BLaER1 treated with 17β-estradiol and CSF1 and Interleukin-3, amounts not matched to agents 10 nM and 100 nM (cell line): ENCODE data around the gene SNX30.
A peak's percentile ranks its signal among the peaks of the same experiment; 100 is the strongest.

Experiments used
- H3K27ac ChIP-seq, 11 experiments: shearing (Covaris generic); formaldehyde crosslinking; 2 replicates each; pipeline ENCODE4 v1.8.1; 2022
- H3K27me3 ChIP-seq, 11 experiments: shearing (Covaris generic); formaldehyde crosslinking; 2 replicates each; pipeline ENCODE4 v1.8.1; 2022
- H3K36me3 ChIP-seq, 11 experiments: shearing (Covaris generic); formaldehyde crosslinking; 2 replicates each; pipeline ENCODE4 v1.8.1; 2022
- H3K4me1 ChIP-seq, 10 experiments: shearing (Covaris generic); formaldehyde crosslinking; 2 replicates each; pipeline ENCODE4 v1.8.1; 2022
- H3K4me2 ChIP-seq, 11 experiments: shearing (Covaris generic); formaldehyde crosslinking; 2 replicates each; pipeline ENCODE4 v1.8.1; 2022
- H3K4me3 ChIP-seq, 10 experiments: shearing (Covaris generic); formaldehyde crosslinking; 2 replicates each; pipeline ENCODE4 v1.8.1; 2022
- H3K9ac ChIP-seq, 11 experiments: shearing (Covaris generic); formaldehyde crosslinking; 2 replicates each; pipeline ENCODE4 v1.8.1; 2022
- H3K9me3 ChIP-seq, 11 experiments: shearing (Covaris generic); formaldehyde crosslinking; replicated peaks in 1 of 11; 2 replicates each; pipeline ENCODE4 v1.8.1; 2022
- H4K20me1 ChIP-seq, 11 experiments: shearing (Covaris generic); formaldehyde crosslinking; 2 replicates each; pipeline ENCODE4 v1.8.1; 2022
- Cebpa-rat ChIP-seq, 11 experiments: shearing (Covaris generic); IDR thresholded peaks; 2 replicates each; pipeline ENCODE4 v1.8.1; 2022

SNX30 gene

GRCh38 chr9:112792670-112793069 lies 42.1 kb downstream of the SNX30 start:
- no peak overlapping the region for H3K4me2 ChIP-seq
- H3K9me3 ChIP-seq: no peaks in the 10 kb centered on the region; a peak in 1 of 22 replicates
- no peak for TF ChIP-seq Cebpa-rat (IDR thresholded peaks at IDR 0.05)
- no peak overlapping the region for H3K27ac ChIP-seq
- peaks cover 0 to 5% (median 0%) of the 10 kb centered on the region in 11 experiments; a peak in 1 of 22 replicates for H3K36me3 ChIP-seq
- peaks cover 0 to 21% (median 2%) of the 10 kb centered on the region in 10 experiments; a peak in 3 of 20 replicates for H3K4me1 ChIP-seq
- H3K4me3 ChIP-seq: no peak overlapping the region
- H3K9ac ChIP-seq: no peak overlapping the region
- peaks cover 0 to 99% (median 15%) of the 10 kb centered on the region in 11 experiments; a peak in 12 of 22 replicates for H4K20me1 ChIP-seq
- no peaks in the 10 kb centered on the region for H3K27me3 ChIP-seq

DNA sequence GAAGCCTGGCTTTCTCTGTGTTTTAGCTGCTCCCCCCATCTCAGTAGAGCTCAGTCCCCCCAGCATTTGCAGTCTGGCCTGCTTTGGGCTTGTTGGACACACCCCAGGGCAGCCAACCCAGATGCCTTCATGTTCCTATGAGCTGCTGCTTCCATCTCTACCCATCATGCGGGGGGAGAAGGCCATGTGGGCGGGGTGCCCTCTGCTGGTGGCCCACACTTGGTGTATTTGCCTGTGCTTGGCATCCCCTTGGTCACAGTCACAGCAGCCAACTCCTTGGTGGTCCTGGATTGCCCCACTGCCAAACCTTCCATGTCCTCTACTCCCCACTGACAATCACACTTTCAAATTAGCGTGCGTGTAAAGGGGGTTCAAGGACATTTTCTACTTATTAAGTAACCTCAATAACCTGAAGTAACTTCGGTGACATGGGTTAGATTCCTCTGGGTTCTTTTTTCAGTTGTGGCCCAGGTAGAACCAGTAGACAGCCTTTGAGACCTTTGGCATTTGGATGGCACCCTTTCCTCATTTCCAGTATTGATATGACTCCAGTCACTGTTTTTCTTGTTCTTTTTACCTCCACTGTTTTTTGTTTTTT lies 42.8 kb downstream of the SNX30 start:
- peaks cover 0 to 94% (median 15%) of the 10 kb centered on the region in 11 experiments; a peak in 12 of 22 replicates for H4K20me1 ChIP-seq
- H3K36me3 ChIP-seq: peaks cover 0 to 5% (median 0%) of the 10 kb centered on the region in 11 experiments; a peak in 1 of 22 replicates
- no peak for TF ChIP-seq Cebpa-rat (IDR thresholded peaks at IDR 0.05)
- peaks cover 0 to 21% (median 2%) of the 10 kb centered on the region in 10 experiments; a peak in 3 of 20 replicates for H3K4me1 ChIP-seq
- H3K4me3 ChIP-seq: no peak overlapping the region
- no peaks in the 10 kb centered on the region for H3K27me3 ChIP-seq
- H3K9me3 ChIP-seq: no peaks in the 10 kb centered on the region
- H3K27ac ChIP-seq: no peak overlapping the region
- H3K9ac ChIP-seq: no peak overlapping the region
- no peak overlapping the region for H3K4me2 ChIP-seq

GRCh38 chr9:112794731-112795130 lies 44.2 kb downstream of the SNX30 start:
- no peak for TF ChIP-seq Cebpa-rat (IDR thresholded peaks at IDR 0.05)
- no peak overlapping the region for H3K4me3 ChIP-seq
- H3K4me1 ChIP-seq: peaks cover 0 to 21% (median 2%) of the 10 kb centered on the region in 10 experiments; a peak in 3 of 20 replicates
- H4K20me1 ChIP-seq: peaks cover 0 to 80% (median 15%) of the 10 kb centered on the region in 11 experiments; a peak in 12 of 22 replicates
- H3K36me3 ChIP-seq: peaks cover 0 to 5% (median 0%) of the 10 kb centered on the region in 11 experiments; a peak in 1 of 22 replicates
- H3K9ac ChIP-seq: no peak overlapping the region
- no peak overlapping the region for H3K4me2 ChIP-seq
- H3K9me3 ChIP-seq: no peaks in the 10 kb centered on the region
- H3K27me3 ChIP-seq: no peaks in the 10 kb centered on the region
- H3K27ac ChIP-seq: no peak overlapping the region

DNA sequence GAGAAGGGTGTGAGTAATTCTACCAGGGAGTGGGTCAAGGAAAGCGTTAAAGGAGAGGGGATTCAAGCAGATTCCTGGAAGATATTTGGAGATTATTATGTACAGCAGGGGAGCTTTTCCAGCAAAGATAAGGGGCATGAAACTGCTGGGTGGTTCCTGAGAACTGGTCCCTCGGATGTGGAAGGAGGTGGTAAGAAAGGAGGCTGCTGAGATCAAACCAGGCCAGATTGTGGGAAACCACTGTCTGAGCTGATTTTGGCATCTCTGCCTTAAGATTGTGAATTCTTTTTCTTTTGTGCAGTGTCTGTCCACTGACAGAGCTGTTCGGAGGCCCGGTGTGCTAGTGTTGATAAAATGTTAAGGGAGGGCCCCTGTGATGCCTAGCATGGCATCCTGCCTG lies 45.4 kb downstream of the SNX30 start:
- Histone ChIP-seq H3K36me3 (peaks cover 0 to 5% (median 0%) of the 10 kb centered on the region in 11 experiments; a peak in 1 of 22 replicates), H3K27me3 (no peaks in the 10 kb centered on the region), H3K4me3 (no peak overlapping the region), H4K20me1 (peaks cover 0 to 68% (median 15%) of the 10 kb centered on the region in 11 experiments; a peak in 9 of 22 replicates), H3K4me1 (peaks cover 0 to 12% (median 2%) of the 10 kb centered on the region in 10 experiments; a peak in 3 of 20 replicates), H3K9ac (no peak overlapping the region), H3K9me3 (no peaks in the 10 kb centered on the region), H3K27ac (no peak overlapping the region), H3K4me2 (no peak overlapping the region)
- no peak for TF ChIP-seq Cebpa-rat (IDR thresholded peaks at IDR 0.05)

DNA sequence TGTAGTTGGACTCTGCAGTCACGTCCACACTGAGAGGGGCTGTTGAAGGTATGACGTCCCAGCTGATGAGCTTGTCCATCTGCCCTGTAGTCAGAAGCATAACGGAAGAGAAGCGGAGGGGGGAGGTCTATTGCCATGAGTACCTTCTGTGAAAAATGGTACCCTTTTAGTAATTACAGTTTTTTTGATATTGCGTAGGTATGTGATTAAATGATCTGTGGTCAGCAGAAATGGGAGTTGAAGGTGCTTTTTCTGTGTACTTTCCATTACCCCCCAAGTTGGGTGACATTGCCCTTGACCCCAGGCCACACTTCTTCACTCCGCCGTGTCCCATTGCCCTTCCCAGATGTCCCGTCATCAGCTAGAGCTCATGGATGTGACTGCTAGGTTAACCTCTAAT lies 45.9 kb downstream of the SNX30 start:
- H3K27me3 ChIP-seq: no peaks in the 10 kb centered on the region
- H3K27ac ChIP-seq: no peak overlapping the region
- no peak overlapping the region for H3K9ac ChIP-seq
- peak in 9 of 11 experiments; percentile 18 to 77 (median 36); a peak in 7 of 22 replicates for TF ChIP-seq Cebpa-rat (IDR thresholded peaks at IDR 0.05)
- no peak overlapping the region for H3K4me2 ChIP-seq
- no peaks in the 10 kb centered on the region for H3K9me3 ChIP-seq
- H3K36me3 ChIP-seq: peaks cover 0 to 5% (median 0%) of the 10 kb centered on the region in 11 experiments; a peak in 1 of 22 replicates
- H4K20me1 ChIP-seq: peaks cover 0 to 62% (median 15%) of the 10 kb centered on the region in 11 experiments; a peak in 9 of 22 replicates
- H3K4me3 ChIP-seq: no peak overlapping the region
- peaks cover 0 to 12% (median 2%) of the 10 kb centered on the region in 10 experiments; a peak in 3 of 20 replicates for H3K4me1 ChIP-seq

DNA sequence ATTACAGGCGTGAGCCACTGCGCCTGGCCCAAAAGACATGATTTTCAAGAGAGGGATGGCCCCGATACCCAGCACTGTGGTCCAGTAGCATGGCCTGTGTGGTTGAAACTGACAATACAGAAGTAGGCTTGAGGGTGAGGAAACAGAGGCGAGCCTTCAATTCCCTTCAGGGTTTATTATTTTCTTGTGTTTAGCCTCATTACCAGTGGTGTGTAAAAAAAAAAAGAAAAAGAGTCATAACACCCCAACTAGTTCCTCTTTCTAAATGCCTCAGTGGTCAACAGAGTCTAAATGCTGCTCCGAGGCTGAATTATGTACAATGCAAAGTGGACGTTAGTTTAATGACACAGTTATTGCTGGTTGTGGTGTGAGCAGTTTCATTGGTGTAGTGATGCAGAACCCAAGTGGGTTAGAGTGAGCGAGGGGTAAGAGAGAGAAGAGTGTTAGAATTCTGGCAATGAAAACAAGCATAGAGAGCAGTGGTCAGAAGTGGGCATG lies 58.8 kb downstream of the SNX30 start:
- H3K27ac ChIP-seq: peak overlapping the region; percentile 1 to 84 (median 65); a peak in 20 of 22 replicates
- no peaks in the 10 kb centered on the region for H3K27me3 ChIP-seq
- H3K4me2 ChIP-seq: peak overlapping the region; percentile 82 to 98 (median 91)
- peaks cover 12 to 53% (median 24%) of the 10 kb centered on the region in 11 experiments; a peak in 20 of 22 replicates for H3K36me3 ChIP-seq
- peaks cover 0 to 90% (median 0%) of the 10 kb centered on the region in 11 experiments; a peak in 3 of 22 replicates for H4K20me1 ChIP-seq
- H3K9ac ChIP-seq: peak overlapping the region; percentile 22 to 73 (median 53); a peak in 20 of 22 replicates
- H3K4me3 ChIP-seq: peak overlapping the region; percentile 17 to 61 (median 43); a peak in 18 of 20 replicates
- H3K4me1 ChIP-seq: peaks cover 35 to 55% (median 44%) of the 10 kb centered on the region in 10 experiments
- H3K9me3 ChIP-seq: peaks cover 0 to 12% (median 5%) of the 10 kb centered on the region in 11 experiments; a peak in 8 of 22 replicates
- TF ChIP-seq Cebpa-rat (IDR thresholded peaks at IDR 0.05): no peak

DNA sequence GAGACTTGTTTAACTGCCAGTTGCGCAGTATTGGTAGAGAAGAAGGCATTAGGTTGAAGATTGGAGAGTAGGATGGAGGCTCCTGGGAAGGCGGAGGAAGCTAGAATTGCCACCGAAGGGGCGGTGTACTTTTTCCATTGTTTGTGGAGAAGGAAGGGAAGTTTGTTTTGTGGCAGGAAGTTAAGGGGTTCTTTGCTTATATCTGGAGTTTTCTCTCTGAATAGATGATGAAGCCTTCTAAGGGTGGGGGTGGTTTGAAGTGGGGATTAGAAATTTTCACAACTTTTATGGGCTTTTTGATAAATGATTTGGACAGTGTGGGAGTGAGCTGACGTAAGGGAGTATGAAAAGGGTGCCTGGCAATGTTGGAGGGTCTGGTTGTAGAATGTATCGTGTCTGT lies 59.3 kb downstream of the SNX30 start:
- Histone ChIP-seq H3K4me2 (peak overlapping the region; percentile 82 to 98 (median 91)), H3K27me3 (no peaks in the 10 kb centered on the region), H3K4me1 (peaks cover 35 to 55% (median 44%) of the 10 kb centered on the region in 10 experiments), H3K27ac (peak overlapping the region; percentile 1 to 84 (median 65); a peak in 20 of 22 replicates), H4K20me1 (peaks cover 0 to 89% (median 0%) of the 10 kb centered on the region in 11 experiments; a peak in 4 of 22 replicates), H3K36me3 (peaks cover 7 to 48% (median 20%) of the 10 kb centered on the region in 11 experiments; a peak in 20 of 22 replicates), H3K9me3 (peaks cover 0 to 7% (median 0%) of the 10 kb centered on the region in 11 experiments; a peak in 7 of 22 replicates), H3K4me3 (peak overlapping the region; percentile 17 to 61 (median 43); a peak in 19 of 20 replicates), H3K9ac (peak overlapping the region; percentile 22 to 73 (median 53); a peak in 19 of 22 replicates)
- TF ChIP-seq Cebpa-rat (IDR thresholded peaks at IDR 0.05): no peak

- peak overlapping the region in 10 of 11 experiments; percentile 5 to 84 (median 66); a peak in 17 of 22 replicates for H3K27ac ChIP-seq
Observed at GRCh38 chr9:112810696-112811490, 60.3 kb downstream of the SNX30 start.

More at GRCh38 chr9:112810696-112811490, 60.3 kb downstream of the SNX30 start:
- H3K4me3 ChIP-seq: peak overlapping the region in 8 of 10 experiments; percentile 17 to 61 (median 45); a peak in 10 of 20 replicates
- H3K9me3 ChIP-seq: peaks cover 0 to 7% (median 0%) of the 10 kb centered on the region in 11 experiments; a peak in 3 of 22 replicates
- peaks cover 35 to 55% (median 44%) of the 10 kb centered on the region in 10 experiments for H3K4me1 ChIP-seq
- no peaks in the 10 kb centered on the region for H3K27me3 ChIP-seq
- H3K4me2 ChIP-seq: peak overlapping the region; percentile 82 to 98 (median 91)
- H3K36me3 ChIP-seq: peaks cover 7 to 40% (median 15%) of the 10 kb centered on the region in 11 experiments; a peak in 17 of 22 replicates
- H3K9ac ChIP-seq: peak overlapping the region in 8 of 11 experiments; percentile 22 to 73 (median 62); a peak in 10 of 22 replicates
- peaks cover 0 to 90% (median 0%) of the 10 kb centered on the region in 11 experiments; a peak in 6 of 22 replicates for H4K20me1 ChIP-seq
- TF ChIP-seq Cebpa-rat (IDR thresholded peaks at IDR 0.05): no peak
